ENCODE data around the gene RNF157.

The RNF157 gene

GRCh38 chr17:76104140-76104895 lies 136.0 kb downstream of the RNF157 start:
- Histone ChIP-seq H3K4me1 (ENCODE audit: control insufficient read depth, insufficient read depth, low read length) (0 out of 2 replicates have a peak, but pooled peaks cover 4% of the 10 kb centered on the region), H3K4me3 (ENCODE audit: low read depth, low read length) (peak overlapping the region; percentile 71), H3K36me3 (ENCODE audit: control insufficient read depth in 2 of 2, insufficient read depth in 1 of 2, low read length in 2 of 2) (peaks cover 25 to 28% of the 10 kb centered on the region in 2 experiments), H3K9me3 (ENCODE audit: control insufficient read depth, insufficient read depth, low read depth, low read length) (no peaks in the 10 kb centered on the region), H3K27ac (ENCODE audit: extremely low read depth, low read depth, low read length) (peak overlapping the region; percentile 83)
- POLR2A ChIA-PET: interaction anchor here (0.6 to 3.7 kb wide), 5 partner anchors 24 to 160 kb away, joined by 3 to 23 read pairs (median 11); partner anchors contain the start of genes SRP68, UBALD2 and ZACN
- TF ChIP-seq GLIS2 (tag by site-specific recombination; IDR thresholded peaks at IDR 0.05) (peak; percentile 14; the same call in 1 of the 2 replicates), ZNF677 (tag by site-specific recombination; IDR thresholded peaks at IDR 0.05) (no peak), ZNF600 (tag by site-specific recombination; IDR thresholded peaks at IDR 0.05) (peak; percentile 13; the same call in 1 of the 2 replicates), ZNF311 (tag by site-specific recombination; IDR thresholded peaks at IDR 0.05; ENCODE audit: borderline replicate concordance) (no peak), ZNF416 (tag by site-specific recombination; IDR thresholded peaks at IDR 0.05) (no peak), TCF7L2 (IDR thresholded peaks at IDR 0.05; ENCODE audit: borderline replicate concordance, low read depth, low read length) (no peak), SP2 (tag by site-specific recombination; IDR thresholded peaks at IDR 0.05) (no peak), ZNF175 (tag by site-specific recombination; IDR thresholded peaks at IDR 0.05) (no peak), EGR2 (tag by site-specific recombination; IDR thresholded peaks at IDR 0.05; ENCODE audit: low read depth) (no peak), ZNF37A (tag by site-specific recombination; IDR thresholded peaks at IDR 0.05) (no peak), MYNN (tag by site-specific recombination; IDR thresholded peaks at IDR 0.05; ENCODE audit: borderline replicate concordance) (no peak), ZNF837 (tag by site-specific recombination; IDR thresholded peaks at IDR 0.05) (no peak), ZNF571 (tag by site-specific recombination; IDR thresholded peaks at IDR 0.05) (no peak), ZBTB17 (tag by site-specific recombination; IDR thresholded peaks at IDR 0.05) (0 out of 2 replicates have a peak, but pooled peaks have one; percentile 6)
- TF ChIP-seq, protein P1, sequence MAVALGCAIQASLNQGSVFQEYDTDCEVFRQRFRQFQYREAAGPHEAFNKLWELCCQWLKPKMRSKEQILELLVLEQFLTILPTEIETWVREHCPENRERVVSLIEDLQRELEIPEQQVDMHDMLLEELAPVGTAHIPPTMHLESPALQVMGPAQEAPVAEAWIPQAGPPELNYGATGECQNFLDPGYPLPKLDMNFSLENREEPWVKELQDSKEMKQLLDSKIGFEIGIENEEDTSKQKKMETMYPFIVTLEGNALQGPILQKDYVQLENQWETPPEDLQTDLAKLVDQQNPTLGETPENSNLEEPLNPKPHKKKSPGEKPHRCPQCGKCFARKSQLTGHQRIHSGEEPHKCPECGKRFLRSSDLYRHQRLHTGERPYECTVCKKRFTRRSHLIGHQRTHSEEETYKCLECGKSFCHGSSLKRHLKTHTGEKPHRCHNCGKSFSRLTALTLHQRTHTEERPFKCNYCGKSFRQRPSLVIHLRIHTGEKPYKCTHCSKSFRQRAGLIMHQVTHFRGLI (tag by site-specific recombination; IDR thresholded peaks at IDR 0.05): 0 out of 2 replicates have a peak, but pooled peaks have one; percentile 21
- TF ChIP-seq, protein P2, sequence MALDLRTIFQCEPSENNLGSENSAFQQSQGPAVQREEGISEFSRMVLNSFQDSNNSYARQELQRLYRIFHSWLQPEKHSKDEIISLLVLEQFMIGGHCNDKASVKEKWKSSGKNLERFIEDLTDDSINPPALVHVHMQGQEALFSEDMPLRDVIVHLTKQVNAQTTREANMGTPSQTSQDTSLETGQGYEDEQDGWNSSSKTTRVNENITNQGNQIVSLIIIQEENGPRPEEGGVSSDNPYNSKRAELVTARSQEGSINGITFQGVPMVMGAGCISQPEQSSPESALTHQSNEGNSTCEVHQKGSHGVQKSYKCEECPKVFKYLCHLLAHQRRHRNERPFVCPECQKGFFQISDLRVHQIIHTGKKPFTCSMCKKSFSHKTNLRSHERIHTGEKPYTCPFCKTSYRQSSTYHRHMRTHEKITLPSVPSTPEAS (tag by site-specific recombination; IDR thresholded peaks at IDR 0.05): no peak
- CTCF ChIA-PET: interaction anchor here (0.5 to 2.4 kb wide), 10 partner anchors 13 to 175 kb away, joined by 3 to 19 read pairs (median 4); no protein-coding TSS in a partner anchor

- Histone ChIP-seq H3K4me1 (ENCODE audit: control insufficient read depth, insufficient read depth, low read length) (0 out of 2 replicates have a peak, but pooled peaks cover 4% of the 10 kb centered on the region), H3K27ac (ENCODE audit: extremely low read depth, low read depth, low read length) (peak within 1 kb of the TSS; percentile 83), H3K36me3 (ENCODE audit: control insufficient read depth in 2 of 2, insufficient read depth in 1 of 2, low read length in 2 of 2) (peaks cover 32 to 34% of the 10 kb centered on the region in 2 experiments), H3K9me3 (ENCODE audit: control insufficient read depth, insufficient read depth, low read depth, low read length) (no peaks in the 10 kb centered on the region), H3K4me3 (ENCODE audit: low read depth, low read length) (peak within 1 kb of the TSS; percentile 71)
- POLR2A ChIA-PET: interaction anchor here (0.6 to 3.7 kb wide), 6 partner anchors 23 to 323 kb away, joined by 3 to 23 read pairs (median 8); partner anchors contain the start of genes SRP68 and ZACN
- CTCF ChIA-PET: interaction anchor here (0.7 to 2.4 kb wide), 9 partner anchors 14 to 197 kb away, joined by 3 to 19 read pairs (median 4); no protein-coding TSS in a partner anchor
- TF ChIP-seq MZF1 (tag by site-specific recombination; IDR thresholded peaks at IDR 0.05; ENCODE audit: borderline replicate concordance): no peak
- TF ChIP-seq, protein P3, sequence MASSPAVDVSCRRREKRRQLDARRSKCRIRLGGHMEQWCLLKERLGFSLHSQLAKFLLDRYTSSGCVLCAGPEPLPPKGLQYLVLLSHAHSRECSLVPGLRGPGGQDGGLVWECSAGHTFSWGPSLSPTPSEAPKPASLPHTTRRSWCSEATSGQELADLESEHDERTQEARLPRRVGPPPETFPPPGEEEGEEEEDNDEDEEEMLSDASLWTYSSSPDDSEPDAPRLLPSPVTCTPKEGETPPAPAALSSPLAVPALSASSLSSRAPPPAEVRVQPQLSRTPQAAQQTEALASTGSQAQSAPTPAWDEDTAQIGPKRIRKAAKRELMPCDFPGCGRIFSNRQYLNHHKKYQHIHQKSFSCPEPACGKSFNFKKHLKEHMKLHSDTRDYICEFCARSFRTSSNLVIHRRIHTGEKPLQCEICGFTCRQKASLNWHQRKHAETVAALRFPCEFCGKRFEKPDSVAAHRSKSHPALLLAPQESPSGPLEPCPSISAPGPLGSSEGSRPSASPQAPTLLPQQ (tag by site-specific recombination; IDR thresholded peaks at IDR 0.05): peak; percentile 99
- no peak for TF ChIP-seq ZNF26 (tag by site-specific recombination; IDR thresholded peaks at IDR 0.05)
- peak; percentile 69 for TF ChIP-seq KLF16 (tag by site-specific recombination; IDR thresholded peaks at IDR 0.05)
- 0 out of 2 replicates have a peak, but pooled peaks have one; percentile 37 for TF ChIP-seq ZSCAN5A (tag by site-specific recombination; IDR thresholded peaks at IDR 0.05)
- TF ChIP-seq ZNF561 (tag by site-specific recombination; IDR thresholded peaks at IDR 0.05; ENCODE audit: borderline replicate concordance): no peak; the same call in 1 of the 2 replicates
Observed at GRCh38 chr17:76103274-76104139, 136.8 kb downstream of the RNF157 start, which contains the start of gene EXOC7. Gene EXOC7, minus strand, starts transcription at chr17:76103787. Its CDS starts 95 bp downstream, at chr17:76103692.

Data from HEK293 (cell line).